K562 (cell line): Measurements from ENCODE around the gene MAST3. TPM values are rescaled to one million over a fixed set of nuclear protein-coding genes. Genes with fewer than 3 reads are reported as not detected.
A peak's percentile ranks its signal among the peaks of the same experiment; 100 is the strongest.

Experiments used
- ARID2 ChIP-seq: fragments of 450-650 bp; IDR thresholded peaks from 2 replicates; pipeline ENCODE4 v1.6.1; 2017; ENCODE audit warnings: antibody characterized with exemption, mild to moderate bottlenecking
- MEIS2 ChIP-seq: fragments of 450-650 bp; IDR thresholded peaks from 2 replicates; pipeline ENCODE4 v1.6.1; 2014; ENCODE audit warnings: mild to moderate bottlenecking; ENCODE audit not compliant: partially characterized antibody
- MTA2 ChIP-seq: fragments of 450-650 bp; IDR thresholded peaks from 2 replicates; pipeline ENCODE4 v1.6.1; 2016; ENCODE audit warnings: low read depth
- NFYB ChIP-seq: IDR thresholded peaks from 2 replicates; pipeline ENCODE4 v1.6.1; 2011; ENCODE audit warnings: mild to moderate bottlenecking, moderate library complexity; ENCODE audit not compliant: insufficient read length; ENCODE audit errors: extremely low read depth
- PHTF2 ChIP-seq: fragments of 250-450 bp; sonication (Bioruptor Pico); IDR thresholded peaks from 2 replicates; pipeline ENCODE4 v1.5.0; 2021; ENCODE audit warnings: mild to moderate bottlenecking
- SMAD2 ChIP-seq: fragments of 150-350 bp; IDR thresholded peaks from 2 replicates; pipeline ENCODE4 v1.6.1; 2014; ENCODE audit warnings: low read depth, mild to moderate bottlenecking, low read length
- YBX1 ChIP-seq: fragments of 450-650 bp; IDR thresholded peaks from 2 replicates; pipeline ENCODE4 v1.7.1; 2016; ENCODE audit warnings: mild to moderate bottlenecking
- ZNF695 ChIP-seq: fragments of 450-650 bp; formaldehyde crosslinking; IDR thresholded peaks from 2 replicates; pipeline ENCODE4 v1.4.0; 2020; ENCODE audit warnings: mild to moderate bottlenecking, moderate library complexity
- polyA plus RNA-seq, 8 experiments: library from polyadenylated mRNA; depleted of rRNA in 4 of 8; stranded (reverse) in 5 of 8; unstranded in 3 of 8; fragments of >200 nt; fragmentation: Nextera tagmentation in 2 of 8; fragmentation: Illumina TruSeq in 1 of 8; extraction: Ambion mirVana in 2 of 8; extraction: Trizol in 1 of 8; gene quantifications; 2 replicates each; pipeline versions ENCODE4 v1.2.1 to v1.2.3, GENCODE V29; 2011 to 2014; ENCODE audit warnings: inconsistent platforms in 1 of 8, missing spikeins in 1 of 8
- total RNA-seq, 7 experiments: library from RNA; depleted of rRNA in 6 of 7; stranded (reverse); fragments of >200 nt in 6 of 7; fragmentation: Illumina TruSeq in 2 of 7; extraction: Trizol in 2 of 7; gene quantifications; 2 replicates each; pipeline versions ENCODE4 v1.2.1 to v1.2.3, GENCODE V29; 2011 to 2021; ENCODE audit warnings: low replicate concordance in 1 of 7
- TF ChIP-seq, protein P1 (sequence below), 3 experiments: IDR thresholded peaks in 2 of 3; conservative IDR thresholded peaks in 1 of 3; 2 replicates each; pipeline ENCODE4 v1.5.1; 2011 to 2012; ENCODE audit warnings: low read length in 3 of 3, mild to moderate bottlenecking in 3 of 3, control low read depth in 2 of 3, improper control_type of control experiment in 1 of 3, inconsistent platforms in 1 of 3, low read depth in 1 of 3, mixed read lengths in 1 of 3, moderate library complexity in 1 of 3; ENCODE audit not compliant: insufficient read depth in 2 of 3
- TF ChIP-seq, protein P2 (sequence below): fragments of 450-650 bp; IDR thresholded peaks from 2 replicates; pipeline ENCODE4 v1.6.1; 2014; ENCODE audit warnings: low read depth, mild to moderate bottlenecking, moderate library complexity, borderline replicate concordance
- TF ChIP-seq, protein P3 (sequence below): fragments of 250-450 bp; sonication (Bioruptor Pico); IDR thresholded peaks from 2 replicates; pipeline ENCODE4 v1.5.0; 2021; ENCODE audit warnings: mild to moderate bottlenecking, moderate library complexity
- TF ChIP-seq, protein P4 (sequence below): fragments of 450-650 bp; formaldehyde crosslinking; IDR thresholded peaks from 2 replicates; pipeline ENCODE4 v1.4.0; 2020; ENCODE audit warnings: mild to moderate bottlenecking, moderate library complexity
- TF ChIP-seq, protein P5 (sequence below): fragments of 200-800 bp; sonication (Bioruptor generic); IDR thresholded peaks from 2 replicates; pipeline ENCODE4 v1.6.1; 2016; ENCODE audit warnings: missing genetic modification characterization, missing compliant biosample characterization

The MAST3 gene
- total and polyA plus RNA-seq, 9 of the 15 experiments (the other 6 are each of a cell fraction or from before 2014, with no cell fraction given), result 0.94 to 9.9 (median 2.4) TPM

DNA sequence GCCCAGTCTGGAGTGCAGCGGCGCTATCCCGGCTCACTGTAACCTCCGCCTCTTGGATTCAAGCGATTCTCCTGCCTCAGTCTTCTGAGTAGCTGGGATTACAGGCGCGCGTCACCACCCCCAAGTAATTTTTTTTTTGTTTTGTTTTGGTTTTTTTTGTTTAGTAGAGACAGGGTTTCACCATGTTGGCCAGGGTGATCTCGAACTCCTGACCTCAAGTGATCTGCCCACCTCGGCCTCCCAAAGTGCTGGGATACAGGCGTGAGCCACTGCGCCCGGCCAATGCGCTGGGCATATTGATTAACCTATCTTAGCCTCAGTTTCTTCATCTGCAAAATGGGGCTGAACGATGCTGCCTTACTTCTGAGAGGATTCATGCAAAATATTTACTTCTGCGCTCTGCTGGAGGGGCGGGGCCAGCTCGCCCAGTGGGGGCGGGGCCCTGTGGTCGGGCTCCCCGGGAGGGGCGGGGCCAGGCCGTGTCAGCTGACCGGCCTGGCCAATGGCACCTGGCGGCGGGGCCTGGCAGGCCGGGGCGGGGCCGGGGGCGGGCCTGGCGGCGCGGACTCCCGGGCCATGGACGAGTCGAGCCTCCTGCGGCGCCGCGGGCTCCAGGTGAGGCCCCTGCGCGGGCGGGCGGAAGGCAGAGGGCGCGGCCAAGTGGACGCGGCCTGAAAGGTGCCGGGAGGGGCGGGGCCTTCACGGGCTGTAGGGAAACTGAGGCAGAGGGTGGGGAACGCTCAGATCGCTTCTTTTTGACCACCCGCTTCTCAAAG lies at the start of gene MAST3 (continued):
- TF ChIP-seq, protein P1, sequence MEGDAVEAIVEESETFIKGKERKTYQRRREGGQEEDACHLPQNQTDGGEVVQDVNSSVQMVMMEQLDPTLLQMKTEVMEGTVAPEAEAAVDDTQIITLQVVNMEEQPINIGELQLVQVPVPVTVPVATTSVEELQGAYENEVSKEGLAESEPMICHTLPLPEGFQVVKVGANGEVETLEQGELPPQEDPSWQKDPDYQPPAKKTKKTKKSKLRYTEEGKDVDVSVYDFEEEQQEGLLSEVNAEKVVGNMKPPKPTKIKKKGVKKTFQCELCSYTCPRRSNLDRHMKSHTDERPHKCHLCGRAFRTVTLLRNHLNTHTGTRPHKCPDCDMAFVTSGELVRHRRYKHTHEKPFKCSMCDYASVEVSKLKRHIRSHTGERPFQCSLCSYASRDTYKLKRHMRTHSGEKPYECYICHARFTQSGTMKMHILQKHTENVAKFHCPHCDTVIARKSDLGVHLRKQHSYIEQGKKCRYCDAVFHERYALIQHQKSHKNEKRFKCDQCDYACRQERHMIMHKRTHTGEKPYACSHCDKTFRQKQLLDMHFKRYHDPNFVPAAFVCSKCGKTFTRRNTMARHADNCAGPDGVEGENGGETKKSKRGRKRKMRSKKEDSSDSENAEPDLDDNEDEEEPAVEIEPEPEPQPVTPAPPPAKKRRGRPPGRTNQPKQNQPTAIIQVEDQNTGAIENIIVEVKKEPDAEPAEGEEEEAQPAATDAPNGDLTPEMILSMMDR (IDR thresholded peaks at IDR 0.05 in 2 of 3, conservative IDR thresholded peaks at IDR 0.05 in 1 of 3; ENCODE audit: insufficient read depth in 2 of 3, low read depth in 1 of 3, low read length in 3 of 3), result 0 out of 6 replicates have a peak, but pooled peaks of 2 of the 3 experiments have one; percentile 13 to 16
- TF ChIP-seq YBX1 (no peak), ZNF695 (CRISPR knock-in tag) (no peak), SMAD2 (no peak), NFYB (peak; percentile 53), ARID2 (no peak), MEIS2 (no peak), PHTF2 (no peak), MTA2 (no peak)
- TF ChIP-seq, protein P2, sequence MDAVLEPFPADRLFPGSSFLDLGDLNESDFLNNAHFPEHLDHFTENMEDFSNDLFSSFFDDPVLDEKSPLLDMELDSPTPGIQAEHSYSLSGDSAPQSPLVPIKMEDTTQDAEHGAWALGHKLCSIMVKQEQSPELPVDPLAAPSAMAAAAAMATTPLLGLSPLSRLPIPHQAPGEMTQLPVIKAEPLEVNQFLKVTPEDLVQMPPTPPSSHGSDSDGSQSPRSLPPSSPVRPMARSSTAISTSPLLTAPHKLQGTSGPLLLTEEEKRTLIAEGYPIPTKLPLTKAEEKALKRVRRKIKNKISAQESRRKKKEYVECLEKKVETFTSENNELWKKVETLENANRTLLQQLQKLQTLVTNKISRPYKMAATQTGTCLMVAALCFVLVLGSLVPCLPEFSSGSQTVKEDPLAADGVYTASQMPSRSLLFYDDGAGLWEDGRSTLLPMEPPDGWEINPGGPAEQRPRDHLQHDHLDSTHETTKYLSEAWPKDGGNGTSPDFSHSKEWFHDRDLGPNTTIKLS, result no peak
- TF ChIP-seq, protein P3, sequence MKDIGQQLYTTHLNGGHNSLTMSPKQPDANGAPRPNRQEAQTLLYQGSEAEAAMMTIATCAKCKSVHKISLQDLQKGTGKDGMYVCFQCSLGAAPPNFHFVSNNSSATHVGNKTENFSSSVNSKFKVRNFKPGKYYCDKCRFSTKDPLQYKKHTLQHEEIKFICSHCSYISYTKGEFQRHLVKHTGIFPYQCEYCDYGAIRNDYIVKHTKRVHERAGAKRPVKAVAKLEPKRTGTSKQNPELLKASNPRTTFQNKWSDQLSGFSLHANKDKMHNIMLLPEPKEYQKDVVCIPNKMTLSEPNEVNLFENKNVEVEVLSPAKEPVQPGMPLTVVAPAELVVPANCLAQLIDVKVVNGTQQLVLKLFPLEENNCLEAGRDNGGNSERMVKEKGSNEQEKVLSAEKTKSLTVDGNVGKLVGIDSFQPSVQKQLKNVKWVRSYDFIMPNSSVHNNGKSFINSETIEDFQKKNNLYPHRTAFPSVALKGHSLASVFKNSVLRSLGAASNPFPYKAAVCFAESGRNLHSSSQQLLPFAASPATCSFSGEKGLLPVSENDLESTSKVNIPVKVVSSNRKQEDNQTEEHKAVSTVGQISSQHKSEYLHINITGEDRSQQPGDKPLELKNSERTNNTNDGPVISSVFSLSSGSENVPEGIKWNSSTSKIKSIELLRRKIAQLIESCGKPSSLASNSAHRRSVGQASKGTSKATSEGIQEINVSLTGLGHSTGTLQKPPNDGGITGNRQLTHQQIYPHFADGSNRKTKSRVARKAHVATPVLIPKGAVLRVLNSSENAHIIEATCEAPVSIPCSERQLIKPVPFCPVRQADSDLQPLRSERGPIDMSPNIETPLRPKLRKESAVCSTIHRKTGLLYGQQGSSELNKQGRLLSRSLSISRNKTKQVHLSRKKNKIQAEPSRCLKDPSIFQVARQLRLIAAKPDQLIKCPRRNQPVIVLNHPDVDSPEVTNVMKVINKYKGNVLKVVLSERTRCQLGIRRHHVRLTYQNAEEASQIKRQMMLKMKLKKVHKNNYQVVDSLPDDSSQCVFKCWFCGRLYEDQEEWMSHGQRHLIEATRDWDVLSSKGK, result no peak
- TF ChIP-seq, protein P4, sequence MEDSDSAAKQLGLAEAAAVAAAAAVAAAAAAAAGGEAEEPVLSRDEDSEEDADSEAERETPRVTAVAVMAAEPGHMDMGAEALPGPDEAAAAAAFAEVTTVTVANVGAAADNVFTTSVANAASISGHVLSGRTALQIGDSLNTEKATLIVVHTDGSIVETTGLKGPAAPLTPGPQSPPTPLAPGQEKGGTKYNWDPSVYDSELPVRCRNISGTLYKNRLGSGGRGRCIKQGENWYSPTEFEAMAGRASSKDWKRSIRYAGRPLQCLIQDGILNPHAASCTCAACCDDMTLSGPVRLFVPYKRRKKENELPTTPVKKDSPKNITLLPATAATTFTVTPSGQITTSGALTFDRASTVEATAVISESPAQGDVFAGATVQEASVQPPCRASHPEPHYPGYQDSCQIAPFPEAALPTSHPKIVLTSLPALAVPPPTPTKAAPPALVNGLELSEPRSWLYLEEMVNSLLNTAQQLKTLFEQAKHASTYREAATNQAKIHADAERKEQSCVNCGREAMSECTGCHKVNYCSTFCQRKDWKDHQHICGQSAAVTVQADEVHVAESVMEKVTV (CRISPR knock-in tag), result no peak
- TF ChIP-seq, protein P5, sequence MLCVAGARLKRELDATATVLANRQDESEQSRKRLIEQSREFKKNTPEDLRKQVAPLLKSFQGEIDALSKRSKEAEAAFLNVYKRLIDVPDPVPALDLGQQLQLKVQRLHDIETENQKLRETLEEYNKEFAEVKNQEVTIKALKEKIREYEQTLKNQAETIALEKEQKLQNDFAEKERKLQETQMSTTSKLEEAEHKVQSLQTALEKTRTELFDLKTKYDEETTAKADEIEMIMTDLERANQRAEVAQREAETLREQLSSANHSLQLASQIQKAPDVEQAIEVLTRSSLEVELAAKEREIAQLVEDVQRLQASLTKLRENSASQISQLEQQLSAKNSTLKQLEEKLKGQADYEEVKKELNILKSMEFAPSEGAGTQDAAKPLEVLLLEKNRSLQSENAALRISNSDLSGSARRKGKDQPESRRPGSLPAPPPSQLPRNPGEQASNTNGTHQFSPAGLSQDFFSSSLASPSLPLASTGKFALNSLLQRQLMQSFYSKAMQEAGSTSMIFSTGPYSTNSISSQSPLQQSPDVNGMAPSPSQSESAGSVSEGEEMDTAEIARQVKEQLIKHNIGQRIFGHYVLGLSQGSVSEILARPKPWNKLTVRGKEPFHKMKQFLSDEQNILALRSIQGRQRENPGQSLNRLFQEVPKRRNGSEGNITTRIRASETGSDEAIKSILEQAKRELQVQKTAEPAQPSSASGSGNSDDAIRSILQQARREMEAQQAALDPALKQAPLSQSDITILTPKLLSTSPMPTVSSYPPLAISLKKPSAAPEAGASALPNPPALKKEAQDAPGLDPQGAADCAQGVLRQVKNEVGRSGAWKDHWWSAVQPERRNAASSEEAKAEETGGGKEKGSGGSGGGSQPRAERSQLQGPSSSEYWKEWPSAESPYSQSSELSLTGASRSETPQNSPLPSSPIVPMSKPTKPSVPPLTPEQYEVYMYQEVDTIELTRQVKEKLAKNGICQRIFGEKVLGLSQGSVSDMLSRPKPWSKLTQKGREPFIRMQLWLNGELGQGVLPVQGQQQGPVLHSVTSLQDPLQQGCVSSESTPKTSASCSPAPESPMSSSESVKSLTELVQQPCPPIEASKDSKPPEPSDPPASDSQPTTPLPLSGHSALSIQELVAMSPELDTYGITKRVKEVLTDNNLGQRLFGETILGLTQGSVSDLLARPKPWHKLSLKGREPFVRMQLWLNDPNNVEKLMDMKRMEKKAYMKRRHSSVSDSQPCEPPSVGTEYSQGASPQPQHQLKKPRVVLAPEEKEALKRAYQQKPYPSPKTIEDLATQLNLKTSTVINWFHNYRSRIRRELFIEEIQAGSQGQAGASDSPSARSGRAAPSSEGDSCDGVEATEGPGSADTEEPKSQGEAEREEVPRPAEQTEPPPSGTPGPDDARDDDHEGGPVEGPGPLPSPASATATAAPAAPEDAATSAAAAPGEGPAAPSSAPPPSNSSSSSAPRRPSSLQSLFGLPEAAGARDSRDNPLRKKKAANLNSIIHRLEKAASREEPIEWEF (CRISPR knock-in tag), result no peak
